ENCODE measurements around the gene AMD1.

The AMD1 gene

GRCh38 chr6:110873981-110874879 is at the start of gene AMD1:
Gene AMD1, plus strand, starts transcription at chr6:110874785. Its CDS starts 321 bp downstream, at chr6:110875106.
- Histone ChIP-seq H3K36me3 (replicated peaks; ENCODE audit: low read depth, low read length) (peaks cover 7% of the 10 kb centered on the region), H2AFZ (ENCODE audit: low read depth, low read length) (no peak within 1 kb of the TSS), H3K4me3 (ENCODE audit: low read length) (peak within 1 kb of the TSS; percentile 94), H3K9me3 (ENCODE audit: insufficient read depth, low read length) (no peaks in the 10 kb centered on the region), H3K4me1 (ENCODE audit: low read length) (peaks cover 27% of the 10 kb centered on the region), H3K4me2 (ENCODE audit: low read length) (peak within 1 kb of the TSS; percentile 98), H3K9ac (ENCODE audit: low read length) (peak within 1 kb of the TSS; percentile 90), H3K79me2 (ENCODE audit: low read length) (peaks cover 64% of the 10 kb centered on the region), H4K20me1 (ENCODE audit: insufficient read depth, low read length) (peaks cover 40% of the 10 kb centered on the region), H3K27ac (ENCODE audit: low read length) (peak within 1 kb of the TSS; percentile 65), H3K27me3 (ENCODE audit: low read depth, low read length) (no peaks in the 10 kb centered on the region)
- TF ChIP-seq EZH2phosphoT487 (IDR thresholded peaks at IDR 0.05; ENCODE audit: low read depth) (no peak), CTCF (IDR thresholded peaks at IDR 0.05; ENCODE audit: low read depth, low read length) (no peak)

- Histone ChIP-seq H3K4me1 (ENCODE audit: low read length) (no peaks in the 10 kb centered on the region), H4K20me1 (ENCODE audit: insufficient read depth, low read length) (no peaks in the 10 kb centered on the region), H3K4me2 (ENCODE audit: low read length) (no peak overlapping the region), H2AFZ (ENCODE audit: low read depth, low read length) (no peak overlapping the region), H3K27me3 (ENCODE audit: low read depth, low read length) (no peaks in the 10 kb centered on the region), H3K4me3 (ENCODE audit: low read length) (no peak overlapping the region), H3K9me3 (ENCODE audit: insufficient read depth, low read length) (no peaks in the 10 kb centered on the region), H3K36me3 (replicated peaks; ENCODE audit: low read depth, low read length) (no peaks in the 10 kb centered on the region), H3K9ac (ENCODE audit: low read length) (no peak overlapping the region), H3K79me2 (ENCODE audit: low read length) (no peaks in the 10 kb centered on the region), H3K27ac (ENCODE audit: low read length) (no peak overlapping the region)
- no peak for TF ChIP-seq EZH2phosphoT487 (IDR thresholded peaks at IDR 0.05; ENCODE audit: low read depth)
- no peak for TF ChIP-seq CTCF (IDR thresholded peaks at IDR 0.05; ENCODE audit: low read depth, low read length)
Observed at GRCh38 chr6:110826236-110827129, 48.1 kb upstream of the AMD1 start.

- H4K20me1 ChIP-seq (ENCODE audit: insufficient read depth, low read length): no peaks in the 10 kb centered on the region
- no peak overlapping the region for H3K27ac ChIP-seq (ENCODE audit: low read length)
- no peak overlapping the region for H3K4me2 ChIP-seq (ENCODE audit: low read length)
- no peak for TF ChIP-seq CTCF (IDR thresholded peaks at IDR 0.05; ENCODE audit: low read depth, low read length)
- TF ChIP-seq EZH2phosphoT487 (IDR thresholded peaks at IDR 0.05; ENCODE audit: low read depth): no peak
- no peak overlapping the region for H2AFZ ChIP-seq (ENCODE audit: low read depth, low read length)
- no peaks in the 10 kb centered on the region for H3K4me1 ChIP-seq (ENCODE audit: low read length)
- no peak overlapping the region for H3K9ac ChIP-seq (ENCODE audit: low read length)
- H3K27me3 ChIP-seq (ENCODE audit: low read depth, low read length): no peaks in the 10 kb centered on the region
- H3K9me3 ChIP-seq (ENCODE audit: insufficient read depth, low read length): no peaks in the 10 kb centered on the region
- no peaks in the 10 kb centered on the region for H3K79me2 ChIP-seq (ENCODE audit: low read length)
- H3K36me3 ChIP-seq (replicated peaks; ENCODE audit: low read depth, low read length): no peaks in the 10 kb centered on the region
- no peak overlapping the region for H3K4me3 ChIP-seq (ENCODE audit: low read length)
Observed at GRCh38 chr6:110828396-110828795, 46.2 kb upstream of the AMD1 start.

GRCh38 chr6:110831405-110831804 is 43.2 kb upstream of the AMD1 start:
- H3K4me1 ChIP-seq (ENCODE audit: low read length): no peaks in the 10 kb centered on the region
- no peaks in the 10 kb centered on the region for H3K9me3 ChIP-seq (ENCODE audit: insufficient read depth, low read length)
- no peak overlapping the region for H3K4me3 ChIP-seq (ENCODE audit: low read length)
- no peaks in the 10 kb centered on the region for H4K20me1 ChIP-seq (ENCODE audit: insufficient read depth, low read length)
- no peaks in the 10 kb centered on the region for H3K27me3 ChIP-seq (ENCODE audit: low read depth, low read length)
- no peak overlapping the region for H3K27ac ChIP-seq (ENCODE audit: low read length)
- no peaks in the 10 kb centered on the region for H3K36me3 ChIP-seq (replicated peaks; ENCODE audit: low read depth, low read length)
- TF ChIP-seq CTCF (IDR thresholded peaks at IDR 0.05; ENCODE audit: low read depth, low read length): no peak
- TF ChIP-seq EZH2phosphoT487 (IDR thresholded peaks at IDR 0.05; ENCODE audit: low read depth): no peak
- H3K4me2 ChIP-seq (ENCODE audit: low read length): no peak overlapping the region
- H3K9ac ChIP-seq (ENCODE audit: low read length): no peak overlapping the region
- H3K79me2 ChIP-seq (ENCODE audit: low read length): no peaks in the 10 kb centered on the region
- no peak overlapping the region for H2AFZ ChIP-seq (ENCODE audit: low read depth, low read length)
